ENCODE results near the gene TUBA4B.

DNA sequence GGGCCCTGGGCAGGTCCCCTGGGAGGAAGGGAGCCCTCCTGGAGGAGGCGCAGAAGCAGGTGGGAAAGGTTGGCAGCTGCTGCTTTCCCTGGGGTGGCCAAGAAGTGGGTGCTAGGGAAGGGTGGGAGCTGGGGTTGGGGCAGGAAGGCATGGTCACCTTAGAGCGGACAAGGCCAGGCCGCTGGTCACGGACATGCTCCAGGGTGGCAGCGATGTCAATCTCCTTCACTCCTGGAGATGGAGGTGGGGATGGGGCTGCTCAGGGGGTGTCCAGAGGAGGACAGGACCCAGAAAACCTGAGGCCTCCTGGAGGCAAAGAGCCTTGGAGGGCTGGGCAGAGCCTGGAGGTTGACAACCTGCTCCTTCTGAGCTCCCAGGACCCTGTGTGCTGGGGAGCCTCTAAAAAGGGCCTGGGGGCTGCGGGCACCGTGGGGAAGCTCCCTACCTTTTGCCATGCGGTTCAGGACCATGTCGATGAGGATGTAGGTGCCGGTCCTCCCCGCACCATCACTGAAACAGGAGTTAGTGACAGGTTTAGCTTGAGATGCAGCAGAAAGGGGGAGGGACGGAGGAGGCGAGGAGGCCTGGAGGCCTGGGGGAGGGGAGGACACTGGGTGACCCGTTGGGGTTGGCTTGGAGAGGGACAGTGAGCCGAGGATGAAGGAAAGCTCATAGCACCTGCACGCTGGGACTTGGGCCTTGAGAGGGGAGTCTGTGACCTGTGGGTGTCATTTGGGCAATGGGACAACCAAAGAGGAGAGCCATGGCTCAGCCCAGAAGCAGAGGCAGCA, 37.5 kb downstream of the TUBA4B start:
- TF ChIP-seq EZH2phosphoT487 (IDR thresholded peaks at IDR 0.05; ENCODE audit: borderline replicate concordance, low read depth, low read length) = no peak
- TF ChIP-seq, protein P1, sequence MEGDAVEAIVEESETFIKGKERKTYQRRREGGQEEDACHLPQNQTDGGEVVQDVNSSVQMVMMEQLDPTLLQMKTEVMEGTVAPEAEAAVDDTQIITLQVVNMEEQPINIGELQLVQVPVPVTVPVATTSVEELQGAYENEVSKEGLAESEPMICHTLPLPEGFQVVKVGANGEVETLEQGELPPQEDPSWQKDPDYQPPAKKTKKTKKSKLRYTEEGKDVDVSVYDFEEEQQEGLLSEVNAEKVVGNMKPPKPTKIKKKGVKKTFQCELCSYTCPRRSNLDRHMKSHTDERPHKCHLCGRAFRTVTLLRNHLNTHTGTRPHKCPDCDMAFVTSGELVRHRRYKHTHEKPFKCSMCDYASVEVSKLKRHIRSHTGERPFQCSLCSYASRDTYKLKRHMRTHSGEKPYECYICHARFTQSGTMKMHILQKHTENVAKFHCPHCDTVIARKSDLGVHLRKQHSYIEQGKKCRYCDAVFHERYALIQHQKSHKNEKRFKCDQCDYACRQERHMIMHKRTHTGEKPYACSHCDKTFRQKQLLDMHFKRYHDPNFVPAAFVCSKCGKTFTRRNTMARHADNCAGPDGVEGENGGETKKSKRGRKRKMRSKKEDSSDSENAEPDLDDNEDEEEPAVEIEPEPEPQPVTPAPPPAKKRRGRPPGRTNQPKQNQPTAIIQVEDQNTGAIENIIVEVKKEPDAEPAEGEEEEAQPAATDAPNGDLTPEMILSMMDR (conservative IDR thresholded peaks at IDR 0.05; ENCODE audit: low read length) = no peak
